Activated effector memory CD4-positive, alpha-beta T cell treated with Interleukin-2 at 50 U/mL for 16 hours (primary cell): Measurements from ENCODE around the gene MAEA.

Source experiments
- DNase-seq: peaks from one replicate; pipeline ENCODE4 v3.0.0-alpha.2; 2020

MAEA gene

GRCh38 chr4:1383728-1384591 is 94.3 kb downstream of the MAEA start:
- DNase-seq = no peak

DNA sequence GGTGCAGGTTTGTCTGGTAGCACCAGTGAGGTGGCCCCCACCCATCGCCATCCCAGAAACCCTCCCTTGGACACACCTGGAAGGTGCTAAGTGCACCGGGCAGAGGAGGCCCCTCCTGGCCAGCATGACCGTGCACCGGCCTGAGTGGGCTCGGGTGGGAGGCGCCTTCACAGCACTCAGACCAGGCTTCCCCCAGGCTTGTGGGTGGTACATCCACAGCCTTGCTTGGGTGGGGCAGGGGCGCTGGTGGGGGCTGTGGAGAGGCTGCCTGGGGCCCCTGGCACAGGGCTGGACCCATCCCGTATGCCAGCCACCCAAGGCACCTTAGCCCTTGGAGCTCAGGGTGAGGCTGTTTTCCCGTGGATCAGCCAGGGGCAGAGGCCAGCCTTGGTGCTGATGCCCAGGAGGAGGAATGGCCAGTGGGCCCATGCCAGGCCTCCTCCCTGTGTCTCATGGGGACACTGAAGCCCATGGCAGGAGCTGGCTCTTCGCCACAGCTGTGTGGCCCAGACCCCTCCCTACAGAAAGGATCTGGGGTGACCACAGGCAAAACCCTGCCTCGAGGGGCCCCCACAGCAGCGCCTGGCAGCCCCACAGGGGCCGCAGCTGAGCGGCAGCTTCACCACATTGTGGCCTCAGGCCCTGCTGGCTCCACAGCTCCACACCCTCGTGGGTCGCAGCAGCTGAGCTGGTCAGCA is 95.1 kb downstream of the MAEA start:
- DNase-seq = no peak

DNA sequence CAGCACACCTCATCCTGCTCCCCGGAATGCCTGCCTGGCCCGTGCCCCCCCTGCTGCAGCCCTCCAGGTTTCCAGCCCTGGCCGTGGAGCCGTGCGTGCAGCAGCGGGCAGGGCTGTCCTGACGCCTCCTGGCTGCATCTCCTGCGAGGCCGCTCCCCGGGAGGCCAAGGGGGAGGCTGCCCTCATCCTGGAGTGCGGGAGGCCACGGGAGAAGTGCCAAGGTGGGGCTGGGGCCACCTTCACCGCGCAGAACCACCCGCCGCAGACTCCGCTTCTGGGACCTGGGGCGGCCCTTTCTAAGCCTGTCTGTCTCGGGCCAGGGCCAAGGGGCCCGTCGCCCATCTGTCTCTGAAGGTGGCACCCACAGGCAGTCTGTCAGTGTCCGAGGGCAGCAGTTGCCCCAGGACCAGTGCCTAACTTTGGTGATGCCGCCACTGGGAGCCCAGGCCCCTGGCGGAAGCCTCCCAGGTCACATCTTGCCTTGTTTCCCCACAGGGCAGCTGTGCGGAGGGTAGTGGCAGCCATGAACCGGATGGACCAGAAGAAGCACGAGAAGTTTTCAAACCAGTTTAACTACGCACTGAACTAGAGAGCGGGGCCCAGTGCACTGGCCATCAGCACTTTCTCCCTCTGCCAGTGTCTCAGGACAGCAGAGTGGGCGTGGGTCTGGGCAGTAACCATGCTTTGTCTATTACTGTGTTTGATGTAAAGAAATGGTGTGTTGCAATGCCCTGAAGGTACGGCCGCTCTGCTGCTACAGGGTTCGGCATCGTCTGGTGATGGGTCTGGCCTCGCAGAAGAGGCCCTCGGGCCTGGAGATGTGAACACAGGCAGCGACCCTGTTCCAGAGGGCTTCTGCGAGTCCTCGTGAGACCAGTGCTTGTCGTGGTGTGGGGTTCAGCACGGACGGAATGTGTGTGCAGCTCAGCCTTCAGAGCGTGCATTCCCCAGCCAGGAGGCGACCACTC is 96.0 kb downstream of the MAEA start:
- no peak for DNase-seq
